Activated CD4-positive, alpha-beta T cell treated with anti-CD3 and anti-CD28 coated beads, Interleukin-2, amount 10 ng/mL, durations not matched to agents 7 days and 5 days (primary cell): ENCODE measurements around the gene RASL10A. TPM values are rescaled to one million over a fixed set of nuclear protein-coding genes. Genes with fewer than 3 reads are reported as not detected.

ENCODE experiments used
- CTCF ChIA-PET: fragments of 350-600 bp; sonication (Branson Sonifier 250); formaldehyde crosslinking; loops from one replicate; lab custom pipeline; 2021; ENCODE audit warnings: antibody characterized with exemption; lab: Charles Lee
- POLR2A ChIA-PET: fragments of 350-600 bp; sonication (Branson Sonifier 250); formaldehyde crosslinking; loops from one replicate; lab custom pipeline; 2021; ENCODE audit warnings: antibody characterized with exemption; lab: Charles Lee
- DNase-seq: peaks from one replicate; pipeline ENCODE4 v3.0.0-alpha.2; 2020
- H3K27ac Mint-ChIP-seq: one replicate; pipeline ENCODE4 v1.8.0; 2021; ENCODE audit warnings: mild to moderate bottlenecking, moderate library complexity, mixed read lengths
- H3K27me3 Mint-ChIP-seq: one replicate; pipeline ENCODE4 v1.8.0; 2021; ENCODE audit warnings: mixed read lengths
- H3K36me3 Mint-ChIP-seq: one replicate; pipeline ENCODE4 v1.8.0; 2021; ENCODE audit warnings: low read depth, mixed read lengths
- H3K4me1 Mint-ChIP-seq: one replicate; pipeline ENCODE4 v1.8.0; 2021; ENCODE audit warnings: mixed read lengths
- H3K4me3 Mint-ChIP-seq: one replicate; pipeline ENCODE4 v1.8.0; 2021; ENCODE audit warnings: mild to moderate bottlenecking, moderate library complexity, mixed read lengths
- H3K9me3 Mint-ChIP-seq: one replicate; pipeline ENCODE4 v1.8.0; 2021; ENCODE audit warnings: mixed read lengths
- total RNA-seq, 2 experiments: library from RNA; stranded (reverse); gene quantifications; one replicate each; pipeline ENCODE4 v1.2.3, GENCODE V29; 2021

RASL10A gene
- total RNA-seq, 2 experiments from 2014 or later: 0.37 to 0.92 TPM

GRCh38 chr22:29334696-29335344 is 19.3 kb upstream of the RASL10A start:
- H3K36me3 Mint-ChIP-seq: peaks cover 15% of the 10 kb centered on the region
- H3K4me1 Mint-ChIP-seq: no peaks in the 10 kb centered on the region
- ChIA-PET CTCF (no interaction called here), POLR2A (no interaction called here)
- H3K27ac Mint-ChIP-seq: no peak overlapping the region
- H3K27me3 Mint-ChIP-seq: no peaks in the 10 kb centered on the region
- DNase-seq: no peak
- H3K9me3 Mint-ChIP-seq: no peaks in the 10 kb centered on the region
- no peak overlapping the region for H3K4me3 Mint-ChIP-seq

DNA sequence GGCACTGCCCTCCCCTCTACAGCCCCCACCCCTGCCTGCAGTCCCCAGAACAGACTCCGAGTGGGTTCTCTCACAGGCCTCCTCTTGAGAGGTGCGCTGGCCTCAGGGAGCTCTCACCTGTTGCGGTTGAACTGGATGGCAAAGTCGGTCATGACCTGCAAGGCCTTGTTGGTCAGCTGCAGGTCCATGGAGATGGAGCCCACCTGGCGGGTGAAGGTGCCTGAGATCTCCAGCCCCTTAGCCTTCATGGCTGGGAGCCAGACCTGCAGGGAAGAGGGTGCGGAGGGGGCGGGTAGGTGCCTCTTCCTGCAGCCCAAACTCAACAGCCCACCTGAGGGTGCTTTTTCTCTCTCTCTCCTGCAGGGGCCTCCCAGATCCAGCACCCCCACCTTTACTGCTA is 18.7 kb upstream of the RASL10A start:
- CTCF ChIA-PET: no interaction called here
- Mint-ChIP-seq H3K36me3 (peaks cover 15% of the 10 kb centered on the region), H3K4me1 (no peaks in the 10 kb centered on the region), H3K27ac (no peak overlapping the region), H3K4me3 (no peak overlapping the region), H3K9me3 (no peaks in the 10 kb centered on the region), H3K27me3 (no peaks in the 10 kb centered on the region)
- POLR2A ChIA-PET: no interaction called here
- no peak for DNase-seq

DNA sequence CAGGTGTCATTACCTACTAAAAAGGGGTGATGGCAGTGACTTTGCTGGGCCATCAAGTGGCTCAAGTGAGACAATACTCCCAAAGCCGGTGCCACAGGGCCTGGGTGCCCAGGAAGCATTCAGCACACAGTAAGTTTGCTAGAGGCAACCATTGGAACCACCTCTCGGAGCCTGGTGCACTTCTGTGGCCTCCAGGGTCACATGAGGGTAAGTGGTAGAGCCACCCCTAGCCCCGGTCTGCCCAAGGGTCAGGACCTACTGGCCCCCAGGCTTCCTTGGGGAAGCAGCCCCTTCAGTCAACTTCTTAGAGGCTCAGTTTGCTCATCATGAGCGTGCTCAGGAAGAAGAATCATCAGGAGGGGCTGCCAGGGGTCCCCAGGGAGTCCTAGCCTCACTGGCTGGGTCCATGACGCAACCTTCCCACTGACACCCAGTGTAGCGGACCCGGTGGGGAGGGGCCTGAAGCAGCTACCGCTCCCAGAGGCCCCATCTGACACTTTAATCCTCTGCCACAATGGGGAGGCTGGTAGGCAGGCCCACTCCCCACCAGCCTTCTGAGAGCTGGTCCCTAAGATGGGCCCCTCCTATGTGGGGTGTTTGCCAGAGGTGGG is 17.5 kb upstream of the RASL10A start:
- DNase-seq: no peak
- ChIA-PET POLR2A (no interaction called here), CTCF (interaction anchor here (0.6 to 2.2 kb wide), 2 partner anchors 12 to 22 kb away, joined by 3 to 5 read pairs; no protein-coding TSS in a partner anchor)
- H3K4me3 Mint-ChIP-seq: no peak overlapping the region
- no peak overlapping the region for H3K27ac Mint-ChIP-seq
- no peaks in the 10 kb centered on the region for H3K27me3 Mint-ChIP-seq
- peaks cover 10% of the 10 kb centered on the region for H3K36me3 Mint-ChIP-seq
- no peaks in the 10 kb centered on the region for H3K4me1 Mint-ChIP-seq
- no peaks in the 10 kb centered on the region for H3K9me3 Mint-ChIP-seq

DNA sequence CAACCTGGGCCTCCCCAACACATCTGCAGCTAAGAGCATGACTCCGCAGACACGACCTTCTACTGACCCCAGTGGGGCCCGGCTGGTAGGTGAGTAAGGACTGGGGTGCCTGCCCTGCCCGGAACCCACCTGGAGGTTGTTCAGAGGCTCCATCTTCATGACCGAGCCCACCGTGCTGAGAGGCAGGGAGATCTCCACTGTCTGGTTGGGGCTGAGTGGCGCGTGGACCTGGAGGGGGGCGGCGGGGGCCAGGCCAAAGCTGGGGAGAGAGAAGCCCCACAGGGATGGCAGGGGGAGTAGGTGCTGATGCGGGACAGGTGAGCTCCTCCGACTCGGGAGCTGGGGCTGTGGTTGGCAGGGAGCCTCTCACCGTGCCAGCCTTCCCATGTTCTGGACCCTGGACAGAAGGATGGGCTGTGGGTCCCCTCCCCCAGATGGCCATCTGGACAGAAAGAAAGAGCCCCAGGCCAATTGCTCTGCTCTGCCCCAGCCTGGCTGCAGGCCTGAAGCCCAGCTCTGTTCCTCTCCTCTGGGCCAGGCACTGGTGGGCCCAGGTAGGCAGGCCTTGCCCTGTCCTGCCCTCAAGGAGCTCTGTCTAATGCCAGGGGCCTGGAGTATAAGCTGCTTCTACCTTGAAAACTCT is 16.3 kb upstream of the RASL10A start:
- H3K9me3 Mint-ChIP-seq: no peaks in the 10 kb centered on the region
- ChIA-PET CTCF (interaction anchor here (2.2 kb wide), 1 partner anchor 11 kb away, joined by 5 read pairs; no protein-coding TSS in a partner anchor), POLR2A (no interaction called here)
- DNase-seq: no peak
- H3K27ac Mint-ChIP-seq: no peak overlapping the region
- no peaks in the 10 kb centered on the region for H3K4me1 Mint-ChIP-seq
- H3K36me3 Mint-ChIP-seq: peaks cover 10% of the 10 kb centered on the region
- H3K4me3 Mint-ChIP-seq: no peak overlapping the region
- H3K27me3 Mint-ChIP-seq: no peaks in the 10 kb centered on the region

- no peak overlapping the region for H3K4me3 Mint-ChIP-seq
- H3K27me3 Mint-ChIP-seq: no peaks in the 10 kb centered on the region
- H3K27ac Mint-ChIP-seq: no peak overlapping the region
- H3K4me1 Mint-ChIP-seq: no peaks in the 10 kb centered on the region
- H3K9me3 Mint-ChIP-seq: no peaks in the 10 kb centered on the region
- DNase-seq: no peak
- peaks cover 14% of the 10 kb centered on the region for H3K36me3 Mint-ChIP-seq
- CTCF ChIA-PET: interaction anchor here (2.2 kb wide), 1 partner anchor 10 kb away, joined by 5 read pairs; no protein-coding TSS in a partner anchor
- POLR2A ChIA-PET: no interaction called here
Measured at GRCh38 chr22:29331213-29331612, 15.7 kb upstream of the RASL10A start.

GRCh38 chr22:29330753-29331152 is 15.3 kb upstream of the RASL10A start:
- no peaks in the 10 kb centered on the region for H3K27me3 Mint-ChIP-seq
- H3K9me3 Mint-ChIP-seq: no peaks in the 10 kb centered on the region
- ChIA-PET POLR2A (no interaction called here), CTCF (no interaction called here)
- H3K27ac Mint-ChIP-seq: no peak overlapping the region
- H3K4me1 Mint-ChIP-seq: no peaks in the 10 kb centered on the region
- DNase-seq: no peak
- H3K4me3 Mint-ChIP-seq: no peak overlapping the region
- peaks cover 12% of the 10 kb centered on the region for H3K36me3 Mint-ChIP-seq

DNA sequence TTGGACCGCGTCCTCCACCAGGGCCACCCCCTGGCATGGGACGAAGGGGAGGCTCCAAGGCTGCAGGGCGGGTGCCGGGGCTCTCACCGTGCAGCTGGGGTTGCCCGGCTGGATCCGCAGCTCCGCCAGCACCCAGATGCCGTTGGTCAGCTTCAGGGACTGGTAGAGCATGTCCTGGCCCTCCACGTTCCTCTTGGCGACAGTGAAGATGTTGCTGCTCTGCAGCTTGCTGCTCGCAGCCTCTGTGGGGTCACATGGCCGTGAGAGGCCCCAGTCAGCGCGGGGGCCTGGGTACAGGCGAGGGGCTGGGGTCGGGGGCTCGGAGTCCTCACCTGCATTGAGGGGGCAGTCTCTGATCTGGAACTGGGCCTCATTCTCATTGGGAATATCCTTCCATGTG is 14.8 kb upstream of the RASL10A start:
- Mint-ChIP-seq H3K36me3 (peaks cover 11% of the 10 kb centered on the region), H3K27me3 (no peaks in the 10 kb centered on the region), H3K4me3 (no peak overlapping the region), H3K27ac (no peak overlapping the region), H3K9me3 (no peaks in the 10 kb centered on the region), H3K4me1 (no peaks in the 10 kb centered on the region)
- CTCF ChIA-PET: no interaction called here
- no peak for DNase-seq
- POLR2A ChIA-PET: no interaction called here

DNA sequence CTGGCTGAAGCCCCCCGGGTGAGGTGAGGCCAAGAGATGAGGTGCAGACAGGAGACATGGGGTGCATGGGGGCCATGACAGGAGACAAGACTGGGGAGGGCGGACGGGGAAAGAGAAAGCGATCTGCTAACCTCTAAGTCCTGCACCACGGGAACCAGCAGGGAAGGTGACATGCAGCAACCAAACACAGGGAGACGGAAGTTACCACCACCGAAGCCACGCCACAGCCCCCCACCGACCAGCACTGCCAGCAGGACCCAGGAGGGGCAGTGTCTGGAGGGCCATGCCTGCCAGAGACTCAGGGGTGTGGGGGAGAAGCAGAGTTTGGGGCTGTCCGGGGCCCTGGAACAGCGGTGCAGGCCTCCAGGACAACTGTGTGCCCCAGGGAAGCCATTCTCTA is 14.1 kb upstream of the RASL10A start:
- Mint-ChIP-seq H3K27ac (no peak overlapping the region), H3K9me3 (no peaks in the 10 kb centered on the region), H3K27me3 (no peaks in the 10 kb centered on the region), H3K4me1 (no peaks in the 10 kb centered on the region), H3K36me3 (peaks cover 8% of the 10 kb centered on the region), H3K4me3 (no peak overlapping the region)
- DNase-seq: no peak
- ChIA-PET POLR2A (no interaction called here), CTCF (no interaction called here)

DNA sequence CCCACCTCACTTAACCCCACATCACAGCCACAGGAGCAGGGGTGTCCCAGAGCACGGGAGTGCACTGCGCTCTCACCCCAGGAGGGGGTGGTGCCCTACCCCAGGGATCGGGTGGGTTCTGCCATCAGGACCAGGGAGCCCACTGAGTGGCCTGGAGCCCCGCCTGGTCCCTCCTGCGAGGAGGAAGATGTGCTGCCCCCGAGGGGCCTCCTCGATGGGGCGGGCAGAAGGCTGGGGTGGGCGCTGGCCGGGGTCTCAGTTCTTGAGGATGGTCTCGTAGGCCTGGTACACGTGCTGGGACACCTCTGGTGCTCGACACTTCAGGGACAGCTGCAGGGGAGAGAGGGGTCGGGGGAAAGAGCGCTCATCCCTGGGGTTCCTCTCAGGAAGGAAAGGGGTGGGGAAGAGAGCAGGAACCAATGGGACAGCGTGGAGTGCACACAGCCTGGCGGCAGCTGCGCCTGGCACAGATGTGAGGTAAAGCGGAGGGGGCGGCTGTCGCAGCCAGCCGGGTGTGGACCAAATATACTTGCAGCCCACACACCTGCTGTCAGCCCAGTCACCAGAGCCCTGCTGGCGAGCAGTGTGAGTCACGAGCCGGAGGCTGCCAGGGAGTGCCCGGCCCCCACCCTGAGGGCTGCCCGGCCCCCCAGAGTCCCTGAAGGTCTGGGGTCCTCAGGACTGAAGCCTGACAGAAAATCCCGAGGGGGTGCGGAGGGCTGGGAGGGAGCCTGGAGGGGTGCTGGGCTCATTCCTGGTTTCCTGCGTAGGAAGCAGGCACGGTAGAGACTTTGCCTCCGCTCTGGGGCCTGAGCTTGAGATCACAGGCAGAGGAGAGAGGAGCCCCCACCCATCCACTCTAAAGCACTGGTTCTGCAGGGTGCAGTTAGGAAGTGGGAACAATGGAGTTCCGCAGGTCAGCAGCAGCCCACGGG is 13.3 kb upstream of the RASL10A start:
- no peaks in the 10 kb centered on the region for H3K4me1 Mint-ChIP-seq
- DNase-seq: no peak
- H3K27me3 Mint-ChIP-seq: no peaks in the 10 kb centered on the region
- ChIA-PET CTCF (interaction anchor here (0.5 to 1.1 kb wide), 2 partner anchors 16 to 1826 kb away, joined by 3 read pairs; no protein-coding TSS in a partner anchor), POLR2A (no interaction called here)
- H3K4me3 Mint-ChIP-seq: no peak overlapping the region
- peaks cover 8% of the 10 kb centered on the region for H3K36me3 Mint-ChIP-seq
- H3K9me3 Mint-ChIP-seq: no peaks in the 10 kb centered on the region
- H3K27ac Mint-ChIP-seq: no peak overlapping the region

- Mint-ChIP-seq H3K9me3 (no peaks in the 10 kb centered on the region), H3K4me3 (no peak overlapping the region), H3K36me3 (peaks cover 8% of the 10 kb centered on the region), H3K27me3 (no peaks in the 10 kb centered on the region), H3K4me1 (no peaks in the 10 kb centered on the region), H3K27ac (no peak overlapping the region)
- ChIA-PET POLR2A (no interaction called here), CTCF (interaction anchor here (0.5 to 1.1 kb wide), 2 partner anchors 15 to 1827 kb away, joined by 3 read pairs; no protein-coding TSS in a partner anchor)
- DNase-seq: no peak
Measured at GRCh38 chr22:29328055-29328454, 12.6 kb upstream of the RASL10A start.

DNA sequence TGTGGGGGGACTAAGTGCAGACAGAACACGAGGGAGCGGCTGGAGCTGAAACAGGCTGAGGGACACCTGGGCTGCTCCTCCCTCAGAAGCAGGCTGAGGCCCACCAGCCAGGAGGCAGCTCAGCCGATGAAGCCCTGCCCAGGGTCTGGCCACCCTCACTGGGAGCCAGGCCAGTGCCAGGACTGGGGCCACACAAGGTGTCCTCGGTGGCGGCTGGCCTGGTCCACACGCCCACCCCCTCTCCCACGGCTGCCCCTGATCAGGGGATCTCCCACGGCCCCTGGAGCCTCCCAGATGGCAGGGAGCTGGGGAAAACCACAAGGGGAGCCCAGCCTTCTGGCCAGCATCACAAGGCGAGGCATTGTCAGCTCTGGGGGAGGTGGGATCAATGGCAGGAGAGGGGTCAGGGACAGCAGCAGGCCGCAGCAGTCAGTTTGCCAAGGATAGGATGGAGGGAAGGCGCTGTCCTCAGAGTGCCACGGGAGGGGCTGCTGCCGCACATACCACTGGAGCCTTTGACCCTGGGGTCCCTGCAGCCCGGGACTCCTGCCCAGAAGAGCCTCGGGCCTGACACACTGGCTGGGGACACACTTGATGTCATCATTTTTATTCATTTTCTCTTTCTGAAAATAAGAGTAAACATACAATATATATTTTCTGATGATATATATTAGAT is 11.7 kb upstream of the RASL10A start:
- Mint-ChIP-seq H3K36me3 (peaks cover 8% of the 10 kb centered on the region), H3K4me3 (no peak overlapping the region), H3K9me3 (no peaks in the 10 kb centered on the region), H3K27me3 (no peaks in the 10 kb centered on the region), H3K4me1 (no peaks in the 10 kb centered on the region), H3K27ac (no peak overlapping the region)
- CTCF ChIA-PET: interaction anchor here (1.1 kb wide), 1 partner anchor 14 kb away, joined by 3 read pairs; no protein-coding TSS in a partner anchor
- DNase-seq: no peak
- POLR2A ChIA-PET: no interaction called here

DNA sequence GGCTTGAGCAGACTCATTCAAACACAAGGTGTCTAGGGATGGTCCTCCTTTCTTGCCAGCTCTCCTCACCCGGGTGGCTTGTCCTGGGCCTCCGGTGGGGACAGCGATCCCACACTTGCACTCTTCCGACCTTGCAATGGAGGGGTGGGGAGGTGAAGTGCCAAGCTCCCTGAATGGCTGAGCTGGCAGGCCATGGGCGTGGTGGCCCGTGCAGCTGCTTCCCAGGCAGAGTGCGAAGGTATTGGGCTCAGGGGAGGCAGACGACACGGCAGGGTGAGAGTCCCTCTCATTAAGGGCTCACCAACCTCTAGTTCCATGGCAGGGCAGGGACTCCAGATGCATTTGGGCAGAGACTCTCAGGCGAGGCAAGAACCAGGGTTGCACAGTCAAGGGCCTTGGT is 11.0 kb upstream of the RASL10A start:
- Mint-ChIP-seq H3K36me3 (peaks cover 8% of the 10 kb centered on the region), H3K4me1 (no peaks in the 10 kb centered on the region), H3K9me3 (no peaks in the 10 kb centered on the region), H3K4me3 (no peak overlapping the region), H3K27ac (no peak overlapping the region), H3K27me3 (no peaks in the 10 kb centered on the region)
- ChIA-PET CTCF (interaction anchor here (0.9 to 1.1 kb wide), 2 partner anchors 10 to 14 kb away, joined by 3 read pairs; no protein-coding TSS in a partner anchor), POLR2A (no interaction called here)
- no peak for DNase-seq
